GM21529 (cell line): Measurements from ENCODE around the gene ARHGAP25.

Experiments used
- ATAC-seq: cut with Tn5 transposase; IDR thresholded peaks from one replicate; pipeline ENCODE4 v1.9.1; 2021; ENCODE audit not compliant: unreplicated experiment

The ARHGAP25 gene

GRCh38 chr2:68857202-68857845 is 122.7 kb downstream of the ARHGAP25 start:
- ATAC-seq: no peak

GRCh38 chr2:68857855-68858456 is 123.3 kb downstream of the ARHGAP25 start:
- ATAC-seq: no peak

GRCh38 chr2:68860111-68860510 is 125.5 kb downstream of the ARHGAP25 start:
- ATAC-seq: no peak

GRCh38 chr2:68861330-68861729 is 126.7 kb downstream of the ARHGAP25 start:
- no peak for ATAC-seq

GRCh38 chr2:68862889-68863288 is 128.3 kb downstream of the ARHGAP25 start:
- ATAC-seq: no peak

- ATAC-seq: no peak
Measured at GRCh38 chr2:68863996-68864395, 129.4 kb downstream of the ARHGAP25 start.

GRCh38 chr2:68865108-68865507 is 130.5 kb downstream of the ARHGAP25 start:
- no peak for ATAC-seq

- ATAC-seq: no peak
Measured at GRCh38 chr2:68870215-68870614, 135.6 kb downstream of the ARHGAP25 start.

GRCh38 chr2:68871159-68871764 is 136.7 kb downstream of the ARHGAP25 start, which contains the start of gene BMP10:
BMP10 (minus strand) TSS chr2:68871397; CDS start chr2:68871358, 39 bp downstream.
- ATAC-seq: no peak
